Neural cell (in vitro differentiated cells): ENCODE data around the gene C2CD2.

Experiments used
- CTCF ChIP-seq: fragments of 450-650 bp; IDR thresholded peaks from 2 replicates; pipeline ENCODE4 v1.5.1; 2014; ENCODE audit warnings: antibody characterized with exemption, mild to moderate bottlenecking, moderate library complexity; ENCODE audit not compliant: poor library complexity, severe bottlenecking
- EP300 ChIP-seq: fragments of 450-650 bp; conservative IDR thresholded peaks from 2 replicates; pipeline ENCODE4 v1.6.1; 2014; ENCODE audit warnings: antibody characterized with exemption, mild to moderate bottlenecking, moderate library complexity; ENCODE audit not compliant: poor library complexity, severe bottlenecking
- EZH2 ChIP-seq: fragments of 200-600, 300-800 bp; shearing (Covaris generic), sonication (generic); IDR thresholded peaks from 2 replicates; pipeline ENCODE4 v1.6.1; 2014; ENCODE audit warnings: antibody characterized with exemption, low read length, borderline replicate concordance, mild to moderate bottlenecking; ENCODE audit not compliant: insufficient read depth, poor library complexity, severe bottlenecking
- MXI1 ChIP-seq: fragments of 450-650 bp; conservative IDR thresholded peaks from 2 replicates; pipeline ENCODE4 v1.6.1; 2014; ENCODE audit warnings: antibody characterized with exemption, mild to moderate bottlenecking; ENCODE audit not compliant: poor library complexity, severe bottlenecking
- POLR2AphosphoS5 ChIP-seq: IDR thresholded peaks from 2 replicates; pipeline ENCODE4 v1.6.1; 2012
- RAD21 ChIP-seq: fragments of 450-650 bp; conservative IDR thresholded peaks from 2 replicates; pipeline ENCODE4 v1.6.1; 2014; ENCODE audit warnings: antibody characterized with exemption, mild to moderate bottlenecking, moderate library complexity
- REST ChIP-seq: IDR thresholded peaks from 2 replicates; pipeline ENCODE4 v1.6.1; 2012; ENCODE audit warnings: borderline replicate concordance
- SMC3 ChIP-seq: fragments of 450-650 bp; conservative IDR thresholded peaks from 2 replicates; pipeline ENCODE4 v1.6.1; 2014; ENCODE audit warnings: antibody characterized with exemption, mild to moderate bottlenecking, moderate library complexity; ENCODE audit not compliant: poor library complexity
- TAF1 ChIP-seq: IDR thresholded peaks from 2 replicates; pipeline ENCODE4 v1.6.1; 2012; ENCODE audit warnings: low read depth

- no peak for TF ChIP-seq CTCF
- TF ChIP-seq REST: no peak
- no peak for TF ChIP-seq MXI1
- no peak for TF ChIP-seq EZH2
- no peak for TF ChIP-seq RAD21
- TF ChIP-seq EP300: no peak
- TF ChIP-seq TAF1: no peak
- no peak for TF ChIP-seq POLR2AphosphoS5
- TF ChIP-seq SMC3: no peak
These were observed 11.9 kb downstream of the C2CD2 start for GRCh38 chr21:41941941-41942340.
